ENCODE measurements around the gene NT5C1A. TPM values are rescaled to one million over a fixed set of nuclear protein-coding genes. Genes with fewer than 3 reads are reported as not detected.

NT5C1A gene
- total RNA-seq, 1 donor from 2014 or later: not detected

GRCh38 chr1:39668111-39668510, 3.8 kb downstream of the NT5C1A start:
- no peaks in the 10 kb centered on the region for H3K9me3 Mint-ChIP-seq (ENCODE audit: low read depth)
- no peak overlapping the region for H3K4me3 Mint-ChIP-seq (ENCODE audit: low read depth)
- H3K27ac Mint-ChIP-seq: no peak overlapping the region
- TF ChIP-seq CTCF (IDR thresholded peaks at IDR 0.05; ENCODE audit: unreplicated experiment): no peak
- H3K27me3 Mint-ChIP-seq: peaks cover 71% of the 10 kb centered on the region
- no peaks in the 10 kb centered on the region for H3K36me3 Mint-ChIP-seq (ENCODE audit: insufficient read depth)
- no peaks in the 10 kb centered on the region for H3K4me1 Mint-ChIP-seq (ENCODE audit: low read depth)
- no peak for DNase-seq (ENCODE audit: low spot score, unreplicated experiment)

- TF ChIP-seq CTCF (IDR thresholded peaks at IDR 0.05; ENCODE audit: unreplicated experiment): no peak
- H3K9me3 Mint-ChIP-seq (ENCODE audit: low read depth): no peaks in the 10 kb centered on the region
- H3K4me1 Mint-ChIP-seq (ENCODE audit: low read depth): no peaks in the 10 kb centered on the region
- H3K27ac Mint-ChIP-seq: no peak overlapping the region
- DNase-seq (ENCODE audit: low spot score, unreplicated experiment): no peak
- peaks cover 69% of the 10 kb centered on the region for H3K27me3 Mint-ChIP-seq
- no peaks in the 10 kb centered on the region for H3K36me3 Mint-ChIP-seq (ENCODE audit: insufficient read depth)
- no peak overlapping the region for H3K4me3 Mint-ChIP-seq (ENCODE audit: low read depth)
Observed at GRCh38 chr1:39666772-39667171, 5.1 kb downstream of the NT5C1A start.

- Mint-ChIP-seq H3K9me3 (ENCODE audit: low read depth) (no peaks in the 10 kb centered on the region), H3K27ac (no peak overlapping the region), H3K27me3 (peaks cover 71% of the 10 kb centered on the region), H3K36me3 (ENCODE audit: insufficient read depth) (no peaks in the 10 kb centered on the region), H3K4me3 (ENCODE audit: low read depth) (no peak overlapping the region), H3K4me1 (ENCODE audit: low read depth) (no peaks in the 10 kb centered on the region)
- no peak for TF ChIP-seq CTCF (IDR thresholded peaks at IDR 0.05; ENCODE audit: unreplicated experiment)
- no peak for DNase-seq (ENCODE audit: low spot score, unreplicated experiment)
Observed at GRCh38 chr1:39663559-39663958, 8.3 kb downstream of the NT5C1A start.

- no peak overlapping the region for H3K27ac Mint-ChIP-seq
- DNase-seq (ENCODE audit: low spot score, unreplicated experiment): no peak
- H3K9me3 Mint-ChIP-seq (ENCODE audit: low read depth): no peaks in the 10 kb centered on the region
- no peak for TF ChIP-seq CTCF (IDR thresholded peaks at IDR 0.05; ENCODE audit: unreplicated experiment)
- H3K4me3 Mint-ChIP-seq (ENCODE audit: low read depth): no peak overlapping the region
- H3K27me3 Mint-ChIP-seq: peaks cover 68% of the 10 kb centered on the region
- H3K36me3 Mint-ChIP-seq (ENCODE audit: insufficient read depth): no peaks in the 10 kb centered on the region
- no peaks in the 10 kb centered on the region for H3K4me1 Mint-ChIP-seq (ENCODE audit: low read depth)
Observed at GRCh38 chr1:39662861-39663260, 9.0 kb downstream of the NT5C1A start.

- no peak for DNase-seq (ENCODE audit: low spot score, unreplicated experiment)
- Mint-ChIP-seq H3K9me3 (ENCODE audit: low read depth) (no peaks in the 10 kb centered on the region), H3K27me3 (peaks cover 70% of the 10 kb centered on the region), H3K4me1 (ENCODE audit: low read depth) (no peaks in the 10 kb centered on the region), H3K36me3 (ENCODE audit: insufficient read depth) (no peaks in the 10 kb centered on the region), H3K27ac (no peak overlapping the region), H3K4me3 (ENCODE audit: low read depth) (no peak overlapping the region)
- no peak for TF ChIP-seq CTCF (IDR thresholded peaks at IDR 0.05; ENCODE audit: unreplicated experiment)
Observed at GRCh38 chr1:39659538-39659937, 12.4 kb downstream of the NT5C1A start.
